ENCODE measurements around the gene BRIP1.

DNA sequence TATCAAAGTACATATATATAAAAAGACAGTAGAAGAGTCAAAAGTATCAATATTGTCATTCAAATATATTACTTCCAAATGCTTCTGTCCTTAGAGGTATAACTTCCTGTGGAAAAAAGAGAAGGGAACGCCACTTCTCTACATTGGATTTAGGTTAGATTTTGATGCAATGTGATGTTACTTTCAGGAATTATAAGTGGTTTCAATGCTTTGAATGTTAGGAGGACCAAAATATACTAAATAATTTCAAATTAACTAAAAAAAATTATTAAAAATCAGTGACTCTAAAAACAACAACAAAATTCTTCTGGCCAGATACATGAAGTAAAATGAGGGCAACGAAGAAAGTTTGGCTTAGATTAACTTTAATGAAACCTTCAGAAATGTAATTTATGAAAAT, 88.0 kb downstream of the BRIP1 start:
- TF ChIP-seq, protein P1, sequence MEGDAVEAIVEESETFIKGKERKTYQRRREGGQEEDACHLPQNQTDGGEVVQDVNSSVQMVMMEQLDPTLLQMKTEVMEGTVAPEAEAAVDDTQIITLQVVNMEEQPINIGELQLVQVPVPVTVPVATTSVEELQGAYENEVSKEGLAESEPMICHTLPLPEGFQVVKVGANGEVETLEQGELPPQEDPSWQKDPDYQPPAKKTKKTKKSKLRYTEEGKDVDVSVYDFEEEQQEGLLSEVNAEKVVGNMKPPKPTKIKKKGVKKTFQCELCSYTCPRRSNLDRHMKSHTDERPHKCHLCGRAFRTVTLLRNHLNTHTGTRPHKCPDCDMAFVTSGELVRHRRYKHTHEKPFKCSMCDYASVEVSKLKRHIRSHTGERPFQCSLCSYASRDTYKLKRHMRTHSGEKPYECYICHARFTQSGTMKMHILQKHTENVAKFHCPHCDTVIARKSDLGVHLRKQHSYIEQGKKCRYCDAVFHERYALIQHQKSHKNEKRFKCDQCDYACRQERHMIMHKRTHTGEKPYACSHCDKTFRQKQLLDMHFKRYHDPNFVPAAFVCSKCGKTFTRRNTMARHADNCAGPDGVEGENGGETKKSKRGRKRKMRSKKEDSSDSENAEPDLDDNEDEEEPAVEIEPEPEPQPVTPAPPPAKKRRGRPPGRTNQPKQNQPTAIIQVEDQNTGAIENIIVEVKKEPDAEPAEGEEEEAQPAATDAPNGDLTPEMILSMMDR (IDR thresholded peaks at IDR 0.05; ENCODE audit: insufficient read depth, low read depth, low read length): no peak
- TF ChIP-seq EZH2 (IDR thresholded peaks at IDR 0.05; ENCODE audit: insufficient read depth, low read length): no peak
